ENCODE measurements around the gene PRR36. TPM values are rescaled to one million over a fixed set of nuclear protein-coding genes. Genes with fewer than 3 reads are reported as not detected.
"Not testable (repeated sequence)": the region's sequence is repeated elsewhere in the genome, so short reads cannot be mapped to it uniquely, and the experiment has no call there.

PRR36 gene
- total RNA-seq, 1 donor: not detected

DNA sequence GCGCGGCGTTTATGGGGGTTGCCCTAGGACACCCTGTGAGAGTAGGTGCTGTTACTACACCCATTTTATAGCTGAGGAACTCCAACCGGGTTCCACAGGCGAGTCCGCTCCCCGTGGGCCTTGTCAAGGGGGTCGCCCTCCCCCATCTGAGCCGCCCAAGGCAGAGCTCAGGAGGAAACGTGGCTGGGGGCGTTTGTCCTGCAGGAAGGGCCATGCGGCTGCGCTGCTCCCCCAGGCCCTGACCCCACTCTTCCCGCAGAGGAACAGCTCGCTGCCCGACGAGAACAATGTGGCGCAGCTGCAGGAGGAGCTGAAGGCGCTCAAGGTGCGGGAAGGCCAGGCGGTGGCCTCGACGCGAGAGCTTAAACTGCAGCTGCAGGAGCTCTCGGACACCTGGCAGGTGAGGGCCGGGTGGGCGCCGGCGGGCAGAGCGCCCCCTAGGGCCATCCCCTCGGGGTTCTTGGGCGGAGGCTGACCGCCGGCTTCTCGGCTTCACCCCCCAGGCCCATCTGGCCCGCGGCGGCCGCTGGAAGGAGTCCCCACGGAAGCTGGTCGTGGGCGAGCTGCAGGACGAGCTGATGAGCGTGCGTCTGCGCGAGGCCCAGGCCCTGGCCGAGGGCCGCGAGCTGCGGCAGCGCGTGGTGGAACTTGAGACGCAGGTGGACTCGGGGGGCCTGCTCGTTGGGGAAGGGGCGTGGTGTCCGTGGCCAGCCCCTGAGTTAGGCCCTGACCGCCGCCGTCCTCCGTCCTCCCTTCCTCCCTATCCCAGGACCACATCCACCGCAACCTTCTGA lies 12.4 kb downstream of the PRR36 start:
- H3K4me1 ChIP-seq (ENCODE audit: insufficient read depth, low read length): no peaks in the 10 kb centered on the region
- peak; percentile 77 for DNase-seq (ENCODE audit: insufficient read length, low spot score, missing footprints)
- H3K79me2 ChIP-seq (ENCODE audit: insufficient read depth, low read length): no peaks in the 10 kb centered on the region
- no peaks in the 10 kb centered on the region for H3K27me3 ChIP-seq (ENCODE audit: insufficient read depth, low read length)
- H2AFZ ChIP-seq (ENCODE audit: low read length): no peak overlapping the region
- no peak overlapping the region for H3K27ac ChIP-seq (ENCODE audit: low read depth, low read length)
- H3K4me3 ChIP-seq (ENCODE audit: insufficient read depth, low read length): no peak overlapping the region
- no peaks in the 10 kb centered on the region for H4K20me1 ChIP-seq (ENCODE audit: insufficient read depth, low read length)
- H3K4me2 ChIP-seq (ENCODE audit: insufficient read depth, low read length): no peak overlapping the region
- H3K9me3 ChIP-seq (ENCODE audit: low read depth, low read length): no peaks in the 10 kb centered on the region
- no peaks in the 10 kb centered on the region for H3K36me3 ChIP-seq (ENCODE audit: insufficient read depth, low read length)
- TF ChIP-seq, protein P1, sequence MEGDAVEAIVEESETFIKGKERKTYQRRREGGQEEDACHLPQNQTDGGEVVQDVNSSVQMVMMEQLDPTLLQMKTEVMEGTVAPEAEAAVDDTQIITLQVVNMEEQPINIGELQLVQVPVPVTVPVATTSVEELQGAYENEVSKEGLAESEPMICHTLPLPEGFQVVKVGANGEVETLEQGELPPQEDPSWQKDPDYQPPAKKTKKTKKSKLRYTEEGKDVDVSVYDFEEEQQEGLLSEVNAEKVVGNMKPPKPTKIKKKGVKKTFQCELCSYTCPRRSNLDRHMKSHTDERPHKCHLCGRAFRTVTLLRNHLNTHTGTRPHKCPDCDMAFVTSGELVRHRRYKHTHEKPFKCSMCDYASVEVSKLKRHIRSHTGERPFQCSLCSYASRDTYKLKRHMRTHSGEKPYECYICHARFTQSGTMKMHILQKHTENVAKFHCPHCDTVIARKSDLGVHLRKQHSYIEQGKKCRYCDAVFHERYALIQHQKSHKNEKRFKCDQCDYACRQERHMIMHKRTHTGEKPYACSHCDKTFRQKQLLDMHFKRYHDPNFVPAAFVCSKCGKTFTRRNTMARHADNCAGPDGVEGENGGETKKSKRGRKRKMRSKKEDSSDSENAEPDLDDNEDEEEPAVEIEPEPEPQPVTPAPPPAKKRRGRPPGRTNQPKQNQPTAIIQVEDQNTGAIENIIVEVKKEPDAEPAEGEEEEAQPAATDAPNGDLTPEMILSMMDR (IDR thresholded peaks at IDR 0.05; ENCODE audit: extremely low read depth, low read depth, low read length): no peak

DNA sequence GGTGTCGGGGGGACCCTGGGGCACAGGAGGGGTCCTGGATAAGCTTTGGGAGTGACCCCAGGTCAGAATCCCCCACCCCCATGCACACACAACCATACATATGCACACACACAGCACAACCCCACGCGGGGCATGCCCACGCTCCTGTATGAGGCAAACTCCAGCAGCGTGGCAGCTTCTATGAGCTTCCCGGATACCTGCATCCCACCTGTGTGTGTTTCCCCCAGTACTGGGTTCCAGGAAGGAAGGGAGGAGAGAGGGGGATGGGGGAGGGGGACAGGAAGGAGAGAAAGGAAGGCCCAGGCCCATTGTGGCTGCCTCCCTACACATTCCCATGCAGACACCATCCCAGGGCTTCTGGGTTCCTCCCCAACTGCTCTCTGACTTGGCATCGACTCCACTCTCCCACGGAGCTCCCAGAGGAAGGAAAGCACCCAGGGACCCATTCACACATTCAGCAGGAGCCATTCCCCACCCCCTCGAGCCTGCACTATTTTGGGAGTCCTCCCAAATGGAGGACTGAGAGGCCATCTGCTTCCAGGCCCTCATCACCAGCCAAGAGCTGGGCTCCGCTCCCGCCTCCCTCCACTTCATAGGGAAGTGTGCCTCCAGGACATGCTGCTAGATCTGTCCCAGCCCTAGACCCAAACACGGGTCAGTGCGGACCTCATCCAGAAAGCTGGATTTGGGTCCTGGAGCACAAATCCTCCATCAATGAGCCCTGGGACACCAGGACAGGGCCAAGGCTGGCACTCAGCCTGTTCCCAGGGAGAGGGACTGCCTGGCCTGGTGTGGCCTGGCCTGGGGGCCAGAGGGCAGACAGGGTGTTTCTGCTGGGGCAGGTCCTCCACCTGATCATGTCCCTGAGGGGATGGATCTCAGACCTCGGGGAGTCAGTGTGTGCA lies 13.2 kb downstream of the PRR36 start:
- Histone ChIP-seq H3K27me3 (ENCODE audit: insufficient read depth, low read length) (no peaks in the 10 kb centered on the region), H3K27ac (ENCODE audit: low read depth, low read length) (no peak overlapping the region), H3K4me2 (ENCODE audit: insufficient read depth, low read length) (no peak overlapping the region), H3K36me3 (ENCODE audit: insufficient read depth, low read length) (no peaks in the 10 kb centered on the region), H3K4me1 (ENCODE audit: insufficient read depth, low read length) (no peaks in the 10 kb centered on the region), H3K79me2 (ENCODE audit: insufficient read depth, low read length) (no peaks in the 10 kb centered on the region), H4K20me1 (ENCODE audit: insufficient read depth, low read length) (no peaks in the 10 kb centered on the region), H2AFZ (ENCODE audit: low read length) (no peak overlapping the region), H3K4me3 (ENCODE audit: insufficient read depth, low read length) (no peak overlapping the region), H3K9me3 (ENCODE audit: low read depth, low read length) (no peaks in the 10 kb centered on the region)
- TF ChIP-seq, protein P1 (IDR thresholded peaks at IDR 0.05; ENCODE audit: extremely low read depth, low read depth, low read length): no peak
- peak; percentile 85 for DNase-seq (ENCODE audit: insufficient read length, low spot score, missing footprints)

DNA sequence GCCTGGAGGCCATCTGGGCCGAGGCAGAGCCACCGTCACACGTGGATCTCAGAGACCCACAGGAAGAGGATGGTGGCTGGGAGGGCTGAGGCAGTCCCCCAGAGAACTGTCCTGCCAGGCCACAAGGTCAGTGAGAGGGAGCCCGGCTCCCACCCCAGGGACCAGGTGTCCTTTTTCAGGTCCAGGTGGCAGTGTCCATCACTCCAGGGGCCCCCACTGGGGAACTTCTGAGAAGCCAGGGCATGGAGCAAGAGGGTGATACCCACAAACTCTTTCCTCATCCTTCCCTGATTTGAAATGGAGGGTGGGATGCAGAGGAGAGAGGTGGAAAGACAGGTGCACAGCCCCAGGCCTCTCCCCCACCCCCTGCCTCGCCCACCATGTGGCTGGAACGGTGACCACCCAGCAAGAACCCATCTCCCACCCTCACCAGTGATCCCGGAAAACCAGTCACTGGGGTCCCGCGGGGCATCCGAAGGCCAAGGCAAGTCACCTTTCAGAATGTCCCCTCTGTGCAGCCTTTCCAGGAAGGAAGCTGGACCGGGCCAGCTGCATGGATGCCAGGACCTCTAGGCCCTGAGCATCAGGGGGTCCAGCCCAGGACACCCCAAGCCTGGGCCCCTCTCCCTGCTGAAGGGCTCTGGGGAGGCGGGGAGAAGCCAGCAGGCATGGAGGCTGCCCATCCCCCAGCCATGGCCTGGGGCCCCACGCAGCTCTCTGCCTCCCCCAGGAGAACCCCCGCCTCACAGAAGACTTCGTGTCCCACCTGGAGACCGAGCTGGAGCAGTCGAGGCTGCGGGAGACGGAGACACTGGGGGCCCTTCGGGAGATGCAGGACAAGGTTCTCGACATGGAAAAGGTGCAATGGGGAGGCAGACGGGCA lies 14.1 kb downstream of the PRR36 start:
- TF ChIP-seq, protein P1 (IDR thresholded peaks at IDR 0.05; ENCODE audit: extremely low read depth, low read depth, low read length): no peak
- H3K36me3 ChIP-seq (ENCODE audit: insufficient read depth, low read length): no peaks in the 10 kb centered on the region
- no peaks in the 10 kb centered on the region for H3K27me3 ChIP-seq (ENCODE audit: insufficient read depth, low read length)
- H3K4me2 ChIP-seq (ENCODE audit: insufficient read depth, low read length): no peak overlapping the region
- H4K20me1 ChIP-seq (ENCODE audit: insufficient read depth, low read length): no peaks in the 10 kb centered on the region
- H3K4me1 ChIP-seq (ENCODE audit: insufficient read depth, low read length): no peaks in the 10 kb centered on the region
- H3K9me3 ChIP-seq (ENCODE audit: low read depth, low read length): no peaks in the 10 kb centered on the region
- H2AFZ ChIP-seq (ENCODE audit: low read length): no peak overlapping the region
- no peak overlapping the region for H3K27ac ChIP-seq (ENCODE audit: low read depth, low read length)
- peak; percentile 77 for DNase-seq (ENCODE audit: insufficient read length, low spot score, missing footprints)
- no peak overlapping the region for H3K4me3 ChIP-seq (ENCODE audit: insufficient read depth, low read length)
- H3K79me2 ChIP-seq (ENCODE audit: insufficient read depth, low read length): no peaks in the 10 kb centered on the region

DNA sequence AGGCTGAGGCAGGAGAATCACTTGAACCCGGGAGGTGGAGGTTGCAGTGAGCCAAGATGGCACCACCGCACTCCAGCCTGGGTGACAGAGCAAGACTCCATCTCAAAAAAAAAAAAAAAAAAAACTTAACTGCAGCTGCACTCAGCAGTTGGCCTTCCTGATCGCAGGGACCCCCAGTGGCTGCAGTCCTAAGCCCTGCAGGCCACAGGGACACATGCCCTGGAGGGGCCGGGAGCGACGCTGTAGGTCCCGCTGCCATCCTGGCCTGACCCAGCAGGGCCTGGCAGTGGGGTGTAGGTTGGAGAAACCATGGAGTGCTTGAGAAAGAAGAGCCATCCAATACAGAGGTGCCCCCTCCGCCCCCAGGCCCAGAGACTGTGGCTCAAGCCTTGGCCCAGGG lies 15.1 kb downstream of the PRR36 start:
- not testable (repeated sequence) for H3K4me1 ChIP-seq (ENCODE audit: insufficient read depth, low read length); H3K36me3 ChIP-seq (ENCODE audit: insufficient read depth, low read length); H3K79me2 ChIP-seq (ENCODE audit: insufficient read depth, low read length); H3K27me3 ChIP-seq (ENCODE audit: insufficient read depth, low read length); H3K9me3 ChIP-seq (ENCODE audit: low read depth, low read length); H3K27ac ChIP-seq (ENCODE audit: low read depth, low read length); H4K20me1 ChIP-seq (ENCODE audit: insufficient read depth, low read length); H3K4me3 ChIP-seq (ENCODE audit: insufficient read depth, low read length); H2AFZ ChIP-seq (ENCODE audit: low read length); H3K4me2 ChIP-seq (ENCODE audit: insufficient read depth, low read length)
- DNase-seq (ENCODE audit: insufficient read length, low spot score, missing footprints): peak; percentile 44
